Measurements from ENCODE around the gene OTOF. TPM values are rescaled to one million over a fixed set of nuclear protein-coding genes. Genes with fewer than 3 reads are reported as not detected.

OTOF gene
- total RNA-seq, 1 experiment from 2014 or later: not detected

- Histone ChIP-seq H3F3A (ENCODE audit: insufficient read depth, low read depth) (no peaks in the 10 kb centered on the region), H3K36me3 (ENCODE audit: low read depth) (no peaks in the 10 kb centered on the region), H2AFZ (no peak overlapping the region), H3K27ac (no peak overlapping the region), H3K79me2 (ENCODE audit: low read depth) (no peaks in the 10 kb centered on the region), H4K20me1 (ENCODE audit: insufficient read depth) (no peaks in the 10 kb centered on the region), H3K27me3 (ENCODE audit: insufficient read depth, low read depth) (no peaks in the 10 kb centered on the region), H3K4me1 (replicated peaks; ENCODE audit: insufficient read depth) (no peaks in the 10 kb centered on the region), H3K9me2 (ENCODE audit: insufficient read depth) (no peaks in the 10 kb centered on the region), H3K4me3 (no peak overlapping the region), H3K9me3 (ENCODE audit: insufficient read depth, low read depth) (no peaks in the 10 kb centered on the region), H3K4me2 (no peak overlapping the region)
- BruUV-seq (replicated peaks): no TSS peak
- intact Hi-C loops (cut with micrococcal nuclease; ENCODE audit: unreplicated experiment): no loop called here
- DNase-seq: no peak
- TF ChIP-seq CTCF (conservative IDR thresholded peaks at IDR 0.05) (no peak), EZH2 (IDR thresholded peaks at IDR 0.05; ENCODE audit: low read depth) (no peak)
- ChIA-PET CTCF (no interaction called here), POLR2A (ENCODE audit: unreplicated experiment) (interaction anchor here (0.6 kb wide), 1 partner anchor 930 kb away, joined by 3 read pairs; no protein-coding TSS in a partner anchor)
These were observed 54.8 kb downstream of the OTOF start for GRCh38 chr2:26422947-26423629.

- ChIA-PET CTCF (interaction anchor here (0.7 kb wide), 1 partner anchor 151 kb away, joined by 9 read pairs; no protein-coding TSS in a partner anchor), POLR2A (ENCODE audit: unreplicated experiment) (interaction anchor here (0.6 to 0.7 kb wide), 2 partner anchors 76 to 185 kb away, joined by 3 read pairs; no protein-coding TSS in a partner anchor)
- H3K27ac ChIP-seq: no peak overlapping the region
- no peaks in the 10 kb centered on the region for H3F3A ChIP-seq (ENCODE audit: insufficient read depth, low read depth)
- no peaks in the 10 kb centered on the region for H3K9me3 ChIP-seq (ENCODE audit: insufficient read depth, low read depth)
- no peak overlapping the region for H3K4me3 ChIP-seq
- TF ChIP-seq CTCF (conservative IDR thresholded peaks at IDR 0.05) (no peak), EZH2 (IDR thresholded peaks at IDR 0.05; ENCODE audit: low read depth) (no peak)
- H3K4me1 ChIP-seq (replicated peaks; ENCODE audit: insufficient read depth): no peaks in the 10 kb centered on the region
- BruUV-seq (replicated peaks): no TSS peak
- H3K79me2 ChIP-seq (ENCODE audit: low read depth): no peaks in the 10 kb centered on the region
- no peaks in the 10 kb centered on the region for H3K36me3 ChIP-seq (ENCODE audit: low read depth)
- H4K20me1 ChIP-seq (ENCODE audit: insufficient read depth): no peaks in the 10 kb centered on the region
- intact Hi-C loops (cut with micrococcal nuclease; ENCODE audit: unreplicated experiment): no loop called here
- DNase-seq: no peak
- no peaks in the 10 kb centered on the region for H3K27me3 ChIP-seq (ENCODE audit: insufficient read depth, low read depth)
- H3K9me2 ChIP-seq (ENCODE audit: insufficient read depth): no peaks in the 10 kb centered on the region
- H2AFZ ChIP-seq: no peak overlapping the region
- H3K4me2 ChIP-seq: no peak overlapping the region
These were observed 56.0 kb downstream of the OTOF start for GRCh38 chr2:26421961-26422360.

GRCh38 chr2:26414311-26414710, 63.6 kb downstream of the OTOF start:
- Histone ChIP-seq H3K27me3 (ENCODE audit: insufficient read depth, low read depth) (no peaks in the 10 kb centered on the region), H3F3A (ENCODE audit: insufficient read depth, low read depth) (no peaks in the 10 kb centered on the region; the same call in 1 of the 2 replicates), H2AFZ (no peak overlapping the region), H3K36me3 (ENCODE audit: low read depth) (no peaks in the 10 kb centered on the region), H3K4me3 (no peak overlapping the region), H3K4me2 (no peak overlapping the region), H3K79me2 (ENCODE audit: low read depth) (no peaks in the 10 kb centered on the region), H3K9me3 (ENCODE audit: insufficient read depth, low read depth) (no peaks in the 10 kb centered on the region), H4K20me1 (ENCODE audit: insufficient read depth) (no peaks in the 10 kb centered on the region), H3K4me1 (replicated peaks; ENCODE audit: insufficient read depth) (no peaks in the 10 kb centered on the region), H3K27ac (no peak overlapping the region), H3K9me2 (ENCODE audit: insufficient read depth) (no peaks in the 10 kb centered on the region)
- no peak for DNase-seq
- CTCF ChIA-PET: interaction anchor here (0.7 kb wide), 1 partner anchor 26 kb away, joined by 4 read pairs; no protein-coding TSS in a partner anchor
- intact Hi-C loops (cut with micrococcal nuclease; ENCODE audit: unreplicated experiment): no loop called here
- TF ChIP-seq EZH2 (IDR thresholded peaks at IDR 0.05; ENCODE audit: low read depth): no peak
- POLR2A ChIA-PET (ENCODE audit: unreplicated experiment): no interaction called here
- BruUV-seq (replicated peaks): no TSS peak

Measured in PC-9 (cell line).